H1 (cell line): Measurements from ENCODE around the gene SLC5A10. TPM values are rescaled to one million over a fixed set of nuclear protein-coding genes. Genes with fewer than 3 reads are reported as not detected.

Experiments
- CTCF ChIA-PET: fragments of 300-600 bp; sonication (Branson Sonifier 250); formaldehyde crosslinking; loops from one replicate; lab custom pipeline; 2021; ENCODE audit not compliant: partially characterized antibody; lab: Charles Lee
- POLR2A ChIA-PET: fragments of 300-600 bp; sonication (Branson Sonifier 250); formaldehyde crosslinking; loops from one replicate; lab custom pipeline; 2021; ENCODE audit warnings: inconsistent platforms; ENCODE audit not compliant: partially characterized antibody; lab: Charles Lee
- DNase-seq, 2 experiments: peaks; one replicate each; pipeline versions ENCODE4 v3.0.0 to v3.0.0-alpha.2; 2010 to 2022; ENCODE audit warnings: low spot score in 2 of 2, low read depth in 1 of 2, mixed read lengths in 1 of 2
- FAIRE-seq: peaks from 2 replicates; lab custom pipeline; 2011; peaks lifted over from hg19 to GRCh38; lab: Jason Lieb, UNC
- H2AFZ ChIP-seq: 2 replicates; pipeline ENCODE4 v1.8.1; 2012; ENCODE audit warnings: low read length, inconsistent platforms
- H2AK5ac ChIP-seq: 2 replicates; pipeline ENCODE4 v1.6.1; 2013; ENCODE audit warnings: low read depth, low read length
- H2BK120ac ChIP-seq: replicated peaks from 2 replicates; pipeline ENCODE3; 2013; ENCODE audit warnings: low read depth, low read length, inconsistent platforms
- H2BK12ac ChIP-seq: 2 replicates; pipeline ENCODE4 v1.6.1; 2013; ENCODE audit warnings: low read depth, low read length
- H2BK15ac ChIP-seq: 2 replicates; pipeline ENCODE4 v1.6.1; 2013; ENCODE audit warnings: low read length
- H2BK20ac ChIP-seq: 2 replicates; pipeline ENCODE4 v1.6.1; 2013; ENCODE audit warnings: low read length
- H2BK5ac ChIP-seq: 2 replicates; pipeline ENCODE4 v1.6.1; 2013; ENCODE audit warnings: low read depth, low read length
- H3K14ac ChIP-seq: 2 replicates; pipeline ENCODE4 v1.6.1; 2013; ENCODE audit warnings: inconsistent platforms; ENCODE audit not compliant: insufficient read length
- H3K18ac ChIP-seq: 2 replicates; pipeline ENCODE4 v1.6.1; 2013; ENCODE audit warnings: low read length; ENCODE audit errors: extremely low read depth
- H3K23ac ChIP-seq: 2 replicates; pipeline ENCODE4 v1.6.1; 2013; ENCODE audit warnings: inconsistent platforms; ENCODE audit not compliant: insufficient read length
- H3K23me2 ChIP-seq: 2 replicates; pipeline ENCODE4 v1.6.1; 2013; ENCODE audit warnings: low read depth, low read length
- H3K27ac ChIP-seq: 2 replicates; pipeline ENCODE4 v1.6.1; 2011; ENCODE audit warnings: low read depth, low read length, inconsistent platforms
- H3K27me3 ChIP-seq, 4 experiments: replicated peaks in 1 of 4; 1 replicate in 1 of 4; 2 replicates in 3 of 4; pipeline versions ENCODE4 v1.6.1 to v1.8.1; 2011 to 2013; ENCODE audit warnings: low read length in 3 of 4, mild to moderate bottlenecking in 3 of 4, inconsistent platforms in 2 of 4, mixed read lengths in 2 of 4, moderate library complexity in 1 of 4; ENCODE audit not compliant: control insufficient read depth in 3 of 4, insufficient read depth in 3 of 4; ENCODE audit errors: extremely low read depth in 1 of 4
- H3K36me3 ChIP-seq, 4 experiments: 2 replicates each; pipeline versions ENCODE4 v1.6.1 to v1.8.1; 2011 to 2013; ENCODE audit warnings: mild to moderate bottlenecking in 4 of 4, low read length in 3 of 4, moderate library complexity in 2 of 4, control low read depth in 1 of 4, inconsistent platforms in 1 of 4; ENCODE audit not compliant: insufficient read depth in 4 of 4, control insufficient read depth in 2 of 4
- H3K4ac ChIP-seq: replicated peaks from 2 replicates; pipeline ENCODE3; 2013; ENCODE audit warnings: low read length, low read depth, mixed read lengths, inconsistent platforms; ENCODE audit not compliant: insufficient read length
- H3K4me1 ChIP-seq, 4 experiments: replicated peaks in 1 of 4; 1 replicate in 1 of 4; 2 replicates in 3 of 4; pipeline versions ENCODE4 v1.6.1 to v1.8.1; 2011 to 2013; ENCODE audit warnings: low read length in 3 of 4, inconsistent platforms in 2 of 4, mixed read lengths in 1 of 4; ENCODE audit not compliant: insufficient read depth in 4 of 4, control insufficient read depth in 3 of 4
- H3K4me2 ChIP-seq, 2 experiments: 2 replicates each; pipeline versions ENCODE4 v1.6.1 to v1.8.1; 2011 to 2013; ENCODE audit warnings: low read depth in 2 of 2, low read length in 2 of 2, control low read depth in 1 of 2, inconsistent platforms in 1 of 2, mild to moderate bottlenecking in 1 of 2; ENCODE audit not compliant: insufficient read depth in 1 of 2
- H3K4me3 ChIP-seq, 4 experiments: fragments of 200-600, 300-600 bp in 1 of 4; sonication (generic), shearing (Covaris generic), sonication (Bioruptor Twin) in 1 of 4; 2 replicates each; pipeline versions ENCODE4 v1.5.1 to v1.8.1; 2011 to 2016; ENCODE audit warnings: low read length in 4 of 4, low read depth in 3 of 4, control low read depth in 2 of 4, inconsistent platforms in 2 of 4, mild to moderate bottlenecking in 2 of 4, mixed read lengths in 1 of 4, moderate library complexity in 1 of 4; ENCODE audit not compliant: insufficient read depth in 2 of 4; ENCODE audit errors: extremely low read depth in 1 of 4
- H3K56ac ChIP-seq: replicated peaks from 2 replicates; pipeline ENCODE3; 2013; ENCODE audit warnings: low read depth, mild to moderate bottlenecking, mixed read lengths, low read length, inconsistent platforms; ENCODE audit not compliant: insufficient read length
- H3K79me1 ChIP-seq: 2 replicates; pipeline ENCODE4 v1.6.1; 2013; ENCODE audit warnings: low read depth, low read length, control low read depth
- H3K79me2 ChIP-seq, 2 experiments: 2 replicates each; pipeline versions ENCODE4 v1.6.1 to v1.8.1; 2012 to 2013; ENCODE audit warnings: low read length in 2 of 2, mild to moderate bottlenecking in 2 of 2, inconsistent platforms in 1 of 2; ENCODE audit not compliant: insufficient read depth in 2 of 2, control insufficient read depth in 1 of 2
- H3K9ac ChIP-seq, 4 experiments: replicated peaks in 1 of 4; 1 replicate in 1 of 4; 2 replicates in 3 of 4; pipeline versions ENCODE4 v1.6.1 to v1.8.1; 2011 to 2013; ENCODE audit warnings: low read depth in 3 of 4, low read length in 3 of 4, control low read depth in 2 of 4, mild to moderate bottlenecking in 2 of 4, moderate library complexity in 2 of 4, inconsistent platforms in 1 of 4; ENCODE audit errors: extremely low read depth in 1 of 4
- H3K9me3 ChIP-seq, 2 experiments: 2 replicates each; pipeline versions ENCODE4 v1.6.1 to v1.8.1; 2012 to 2013; ENCODE audit warnings: mild to moderate bottlenecking in 2 of 2, moderate library complexity in 2 of 2, control low read depth in 1 of 2, inconsistent platforms in 1 of 2, low read depth in 1 of 2, low read length in 1 of 2, mixed read lengths in 1 of 2; ENCODE audit not compliant: insufficient read depth in 2 of 2
- H4K20me1 ChIP-seq, 2 experiments: replicated peaks in 1 of 2; 2 replicates each; pipeline versions ENCODE3 to v1.8.1; 2011 to 2013; ENCODE audit warnings: inconsistent platforms in 2 of 2, low read length in 2 of 2, mild to moderate bottlenecking in 1 of 2; ENCODE audit not compliant: insufficient read depth in 2 of 2, control insufficient read depth in 1 of 2
- H4K5ac ChIP-seq: 2 replicates; pipeline ENCODE4 v1.6.1; 2013; ENCODE audit warnings: low read length, low read depth, mixed read lengths, inconsistent platforms; ENCODE audit not compliant: insufficient read length
- H4K8ac ChIP-seq: 2 replicates; pipeline ENCODE4 v1.8.0; 2013; ENCODE audit warnings: mild to moderate bottlenecking, moderate library complexity, low read length, inconsistent platforms; ENCODE audit not compliant: insufficient read depth; ENCODE audit errors: extremely low read depth
- H4K91ac ChIP-seq: replicated peaks from 2 replicates; pipeline ENCODE3; 2013; ENCODE audit warnings: low read length, mixed read lengths, inconsistent platforms; ENCODE audit not compliant: insufficient read length
- ASH2L ChIP-seq: fragments of 200-600, 300-600 bp; sonication (generic); IDR thresholded peaks from one replicate; pipeline ENCODE4 v1.7.1; 2017; ENCODE audit warnings: low read length
- ATF3 ChIP-seq: IDR thresholded peaks from 2 replicates; pipeline ENCODE4 v1.6.1; 2011; ENCODE audit warnings: low read depth, mild to moderate bottlenecking, low read length; ENCODE audit not compliant: insufficient read depth
- NANOG ChIP-seq: IDR thresholded peaks from 2 replicates; pipeline ENCODE4 v1.6.1; 2011; ENCODE audit warnings: low read length, low read depth, mild to moderate bottlenecking, inconsistent platforms; ENCODE audit not compliant: insufficient read depth, poor library complexity, severe bottlenecking
- RAD21 ChIP-seq, 2 experiments: IDR thresholded peaks in 1 of 2; conservative IDR thresholded peaks in 1 of 2; 2 replicates each; pipeline ENCODE4 v1.6.1; 2011; ENCODE audit warnings: low read depth in 2 of 2, low read length in 2 of 2, improper control_type of control experiment in 1 of 2, inconsistent platforms in 1 of 2, mild to moderate bottlenecking in 1 of 2, moderate library complexity in 1 of 2
- WGBS, 2 experiments: shearing (Covaris generic) in 1 of 2; methylation state at CpG; one replicate each; pipeline versions ENCODE4 v1.1.6 to v1.1.7; 2013 to 2015; ENCODE audit warnings: low lambda C conversion rate in 2 of 2, mixed read lengths in 2 of 2, inconsistent platforms in 1 of 2, low coverage in 1 of 2, missing lambda C conversion rate in 1 of 2; ENCODE audit not compliant: insufficient replicate concordance in 2 of 2, insufficient coverage in 1 of 2, insufficient read length in 1 of 2; ENCODE audit errors: extremely low coverage in 1 of 2, missing lambda C conversion rate in 1 of 2; 5-methylcytosine and 5-hydroxymethylcytosine counted together
- polyA plus RNA-seq, 7 experiments: library from polyadenylated mRNA; depleted of rRNA in 3 of 7; stranded (reverse) in 5 of 7; unstranded in 2 of 7; fragments of >200 nt in 5 of 7; fragments of 200-250 nt in 2 of 7; gene quantifications; 1 replicate in 5 of 7; 2 replicates in 1 of 7; 4 replicates in 1 of 7; pipeline versions ENCODE4 v1.2.1 to v1.2.3, GENCODE V29; 2011 to 2013; ENCODE audit warnings: missing spikeins in 2 of 7, mixed read lengths in 2 of 7
- total RNA-seq: library from RNA; stranded (reverse); fragmentation: NEBNext Ultra II Directional; extraction: Animal tissue kit (Norgen Biotek cat#: 25700); gene quantifications from 2 replicates; pipeline ENCODE4 v1.2.1, GENCODE V29; 2021

SLC5A10 gene
- total and polyA plus RNA-seq, 2 of the 8 experiments (the other 6 are each of a cell fraction or from before 2014, with no cell fraction given), result 0.05 to 0.11 TPM

GRCh38 chr17:19002805-19003542, 51.0 kb downstream of the SLC5A10 start:
- Histone ChIP-seq H4K20me1 (peaks cover 17 to 25% of the 10 kb centered on the region in 2 experiments), H3K36me3 (peaks cover 2 to 25% (median 6%) of the 10 kb centered on the region in 4 experiments; a peak in 6 of 8 replicates), H3K23me2 (peaks cover 10% of the 10 kb centered on the region), H3K4ac (no peak overlapping the region), H2BK20ac (no peak overlapping the region), H4K8ac (no peak overlapping the region), H3K4me1 (peaks cover 0 to 23% (median 18%) of the 10 kb centered on the region in 4 experiments; a peak in 6 of 7 replicates), H3K9me3 (peaks cover 0 to 6% of the 10 kb centered on the region in 2 experiments; a peak in 2 of 4 replicates), H3K27me3 (no peaks in the 10 kb centered on the region), H2BK15ac (0 out of 2 replicates have a peak overlapping the region, but pooled peaks have one; percentile 1), H3K27ac (no peak overlapping the region), H3K18ac (no peak overlapping the region), H2BK12ac (no peak overlapping the region), H3K79me2 (peaks cover 0 to 53% of the 10 kb centered on the region in 2 experiments; a peak in 3 of 4 replicates), H3K79me1 (peaks cover 37% of the 10 kb centered on the region), H2BK5ac (peak overlapping the region; percentile 24; the same call in 1 of the 2 replicates), H3K9ac (peak overlapping the region; percentile 45 to 72 (median 60); a peak in 4 of 7 replicates), H3K23ac (no peak overlapping the region), H3K4me2 (peak overlapping the region; percentile 86 to 97), H3K14ac (no peak overlapping the region), H3K56ac (no peak overlapping the region), H4K91ac (peak overlapping the region; percentile 1), H4K5ac (no peak overlapping the region), H3K4me3 (peak overlapping the region; percentile 54 to 92 (median 80)), H2BK120ac (no peak overlapping the region), H2AK5ac (no peak overlapping the region), H2AFZ (no peak overlapping the region)
- no peak for FAIRE-seq
- POLR2A ChIA-PET, result interaction anchor here (0.9 to 4.1 kb wide), 7 partner anchors 9 to 41 kb away, joined by 3 to 21 read pairs (median 5); no protein-coding TSS in a partner anchor
- CTCF ChIA-PET, result interaction anchor here (1.0 to 3.3 kb wide), 5 partner anchors 9 to 42 kb away, joined by 3 to 16 read pairs (median 4); no protein-coding TSS in a partner anchor
- WGBS, 2 experiments, result 69% methylated on average over 11 of the region's 11 CpGs; no CpG with 5 or more reads in 1 of the 2 experiments
- no peak for DNase-seq
- TF ChIP-seq ATF3, result no peak
- peak; percentile 32 for TF ChIP-seq ASH2L
- no peak for TF ChIP-seq NANOG
- no peak for TF ChIP-seq RAD21 (IDR thresholded peaks at IDR 0.05 in 1 of 2, conservative IDR thresholded peaks at IDR 0.05 in 1 of 2; ENCODE audit: low read depth in 2 of 2, low read length in 2 of 2)
